Astrocyte (in vitro differentiated cells and primary cell): Measurements from ENCODE around the gene BICDL1. TPM values are rescaled to one million over a fixed set of nuclear protein-coding genes. Genes with fewer than 3 reads are reported as not detected.

Experiments
- DNase-seq: peaks from one replicate; pipeline ENCODE4 v3.0.0-alpha.2; 2010; ENCODE audit warnings: low read depth
- FAIRE-seq: peaks from 2 replicates; lab custom pipeline; 2011; peaks lifted over from hg19 to GRCh38; lab: Jason Lieb, UNC
- H2AFZ ChIP-seq: 2 replicates; pipeline ENCODE4 v1.6.0; 2012; ENCODE audit warnings: low read depth, low read length, inconsistent platforms
- H3K27ac ChIP-seq: 2 replicates; pipeline ENCODE4 v1.5.1; 2011; ENCODE audit warnings: low read depth, low read length, inconsistent platforms
- H3K27me3 ChIP-seq: 2 replicates; pipeline ENCODE4 v1.6.0; 2011; ENCODE audit warnings: low read length, inconsistent platforms; ENCODE audit not compliant: insufficient read depth
- H3K36me3 ChIP-seq: 2 replicates; pipeline ENCODE4 v1.5.1; 2011; ENCODE audit warnings: low read length, inconsistent platforms; ENCODE audit not compliant: insufficient read depth
- H3K4me1 ChIP-seq: 2 replicates; pipeline ENCODE4 v1.5.1; 2011; ENCODE audit warnings: low read length, inconsistent platforms; ENCODE audit not compliant: insufficient read depth
- H3K4me2 ChIP-seq: 2 replicates; pipeline ENCODE4 v1.6.0; 2012; ENCODE audit warnings: low read length, inconsistent platforms
- H3K4me3 ChIP-seq: 2 replicates; pipeline ENCODE4 v1.5.1; 2011; ENCODE audit warnings: low read depth, mild to moderate bottlenecking, low read length, inconsistent platforms; ENCODE audit not compliant: insufficient read depth
- H3K79me2 ChIP-seq: 2 replicates; pipeline ENCODE4 v1.6.0; 2012; ENCODE audit warnings: mild to moderate bottlenecking, low read length, inconsistent platforms; ENCODE audit not compliant: insufficient read depth
- H3K9ac ChIP-seq: 2 replicates; pipeline ENCODE4 v1.6.0; 2012; ENCODE audit warnings: mild to moderate bottlenecking, low read length, inconsistent platforms
- H3K9me3 ChIP-seq: 2 replicates; pipeline ENCODE4 v1.5.1; 2012; ENCODE audit warnings: low read depth, mild to moderate bottlenecking, low read length, inconsistent platforms; ENCODE audit not compliant: insufficient read depth
- H4K20me1 ChIP-seq: 2 replicates; pipeline ENCODE4 v1.6.0; 2012; ENCODE audit warnings: low read length, inconsistent platforms; ENCODE audit not compliant: insufficient read depth
- H3K27ac Mint-ChIP-seq: one replicate; pipeline ENCODE4 v1.8.0; 2021; ENCODE audit warnings: mild to moderate bottlenecking, mixed read lengths; ENCODE audit not compliant: unreplicated experiment
- H3K27me3 Mint-ChIP-seq: one replicate; pipeline ENCODE4 v1.8.0; 2021; ENCODE audit warnings: low read depth, mixed read lengths; ENCODE audit not compliant: unreplicated experiment
- H3K36me3 Mint-ChIP-seq: one replicate; pipeline ENCODE4 v1.8.0; 2021; ENCODE audit warnings: low read depth, mixed read lengths; ENCODE audit not compliant: unreplicated experiment
- H3K4me1 Mint-ChIP-seq: one replicate; pipeline ENCODE4 v1.8.0; 2021; ENCODE audit warnings: low read depth, mixed read lengths; ENCODE audit not compliant: unreplicated experiment
- H3K4me3 Mint-ChIP-seq: one replicate; pipeline ENCODE4 v1.8.0; 2021; ENCODE audit warnings: mild to moderate bottlenecking, moderate library complexity, mixed read lengths; ENCODE audit not compliant: unreplicated experiment
- H3K9me3 Mint-ChIP-seq: one replicate; pipeline ENCODE4 v1.8.0; 2021; ENCODE audit warnings: mild to moderate bottlenecking, mixed read lengths; ENCODE audit not compliant: unreplicated experiment
- EZH2 ChIP-seq: IDR thresholded peaks from 2 replicates; pipeline ENCODE4 v1.6.1; 2012; ENCODE audit warnings: mild to moderate bottlenecking, low read length, inconsistent platforms; ENCODE audit not compliant: insufficient read depth
- total RNA-seq: library from RNA; stranded (reverse); gene quantifications from 2 replicates; pipeline ENCODE4 v1.2.1, GENCODE V29; 2021
- TF ChIP-seq, protein P1 (sequence below): IDR thresholded peaks from 2 replicates; pipeline ENCODE4 v1.5.1; 2011; ENCODE audit warnings: low read depth, mild to moderate bottlenecking, inconsistent platforms, low read length, moderate library complexity; ENCODE audit not compliant: insufficient read depth

Gene BICDL1
- total RNA-seq, 1 donor from 2014 or later: 8.8 TPM

DNA sequence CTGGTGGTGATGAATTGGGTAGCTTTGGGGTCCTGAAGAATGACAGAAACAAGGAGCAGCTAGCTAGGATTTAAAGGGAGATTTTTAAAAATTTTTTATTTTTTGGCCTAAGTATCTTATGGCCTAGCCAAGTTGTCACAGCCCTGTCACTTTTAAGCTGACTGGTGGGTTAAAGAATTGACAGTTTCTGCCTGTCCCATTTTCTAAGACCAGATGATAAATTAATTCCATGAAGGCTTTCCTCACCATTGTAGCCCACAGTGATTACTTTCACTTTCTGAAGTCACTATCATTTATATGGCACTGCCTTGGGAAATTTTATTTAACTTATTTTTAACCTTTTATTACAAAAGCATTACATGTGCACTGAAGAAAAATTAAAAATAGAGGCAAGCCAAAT is 43.2 kb downstream of the BICDL1 start:
- H3K4me3 Mint-ChIP-seq: no peak overlapping the region
- H3K27ac Mint-ChIP-seq: no peak overlapping the region
- no peaks in the 10 kb centered on the region for H3K9me3 Mint-ChIP-seq
- Histone ChIP-seq H3K9me3 (no peaks in the 10 kb centered on the region), H2AFZ (no peak overlapping the region), H3K4me3 (no peak overlapping the region), H3K36me3 (no peaks in the 10 kb centered on the region), H3K79me2 (no peaks in the 10 kb centered on the region), H3K9ac (no peak overlapping the region), H4K20me1 (no peaks in the 10 kb centered on the region), H3K27ac (no peak overlapping the region), H3K27me3 (no peaks in the 10 kb centered on the region), H3K4me2 (no peak overlapping the region), H3K4me1 (no peaks in the 10 kb centered on the region)
- no peaks in the 10 kb centered on the region for H3K36me3 Mint-ChIP-seq
- DNase-seq: no peak
- no peak for FAIRE-seq
- no peaks in the 10 kb centered on the region for H3K27me3 Mint-ChIP-seq
- no peak for TF ChIP-seq EZH2
- TF ChIP-seq, protein P1, sequence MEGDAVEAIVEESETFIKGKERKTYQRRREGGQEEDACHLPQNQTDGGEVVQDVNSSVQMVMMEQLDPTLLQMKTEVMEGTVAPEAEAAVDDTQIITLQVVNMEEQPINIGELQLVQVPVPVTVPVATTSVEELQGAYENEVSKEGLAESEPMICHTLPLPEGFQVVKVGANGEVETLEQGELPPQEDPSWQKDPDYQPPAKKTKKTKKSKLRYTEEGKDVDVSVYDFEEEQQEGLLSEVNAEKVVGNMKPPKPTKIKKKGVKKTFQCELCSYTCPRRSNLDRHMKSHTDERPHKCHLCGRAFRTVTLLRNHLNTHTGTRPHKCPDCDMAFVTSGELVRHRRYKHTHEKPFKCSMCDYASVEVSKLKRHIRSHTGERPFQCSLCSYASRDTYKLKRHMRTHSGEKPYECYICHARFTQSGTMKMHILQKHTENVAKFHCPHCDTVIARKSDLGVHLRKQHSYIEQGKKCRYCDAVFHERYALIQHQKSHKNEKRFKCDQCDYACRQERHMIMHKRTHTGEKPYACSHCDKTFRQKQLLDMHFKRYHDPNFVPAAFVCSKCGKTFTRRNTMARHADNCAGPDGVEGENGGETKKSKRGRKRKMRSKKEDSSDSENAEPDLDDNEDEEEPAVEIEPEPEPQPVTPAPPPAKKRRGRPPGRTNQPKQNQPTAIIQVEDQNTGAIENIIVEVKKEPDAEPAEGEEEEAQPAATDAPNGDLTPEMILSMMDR: no peak
- H3K4me1 Mint-ChIP-seq: peaks cover 3% of the 10 kb centered on the region

DNA sequence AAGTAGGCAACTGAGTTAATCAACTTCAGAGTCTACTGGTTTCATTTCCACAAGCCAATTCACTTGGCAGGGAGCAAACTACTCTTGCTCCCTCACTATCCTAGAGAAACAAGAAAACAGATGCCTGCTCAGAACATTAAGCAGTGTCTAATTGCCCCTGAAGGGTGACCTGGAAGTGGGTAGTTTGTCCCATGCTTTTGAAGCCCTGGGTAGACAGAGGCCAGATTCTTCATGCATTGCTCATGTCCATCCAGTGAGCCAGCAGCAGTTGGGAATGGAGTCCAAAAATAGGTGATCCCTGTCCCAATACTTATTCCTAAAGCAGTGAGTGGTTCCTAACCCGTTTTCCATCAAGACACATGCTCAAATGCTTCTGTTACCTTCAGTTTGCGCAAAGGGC is 48.8 kb downstream of the BICDL1 start:
- no peak for FAIRE-seq
- H3K4me1 ChIP-seq: no peaks in the 10 kb centered on the region
- no peaks in the 10 kb centered on the region for H3K9me3 Mint-ChIP-seq
- H3K36me3 Mint-ChIP-seq: no peaks in the 10 kb centered on the region
- no peak overlapping the region for H3K27ac ChIP-seq
- H3K27ac Mint-ChIP-seq: no peak overlapping the region
- peaks cover 10% of the 10 kb centered on the region for H3K4me1 Mint-ChIP-seq
- no peaks in the 10 kb centered on the region for H3K79me2 ChIP-seq
- no peaks in the 10 kb centered on the region for H3K27me3 ChIP-seq
- H3K27me3 Mint-ChIP-seq: no peaks in the 10 kb centered on the region
- no peak overlapping the region for H3K4me3 ChIP-seq
- H3K9me3 ChIP-seq: no peaks in the 10 kb centered on the region
- H4K20me1 ChIP-seq: no peaks in the 10 kb centered on the region
- H2AFZ ChIP-seq: no peak overlapping the region
- H3K9ac ChIP-seq: no peak overlapping the region
- no peak overlapping the region for H3K4me3 Mint-ChIP-seq
- no peak for DNase-seq
- no peak overlapping the region for H3K4me2 ChIP-seq
- TF ChIP-seq, protein P1: no peak
- TF ChIP-seq EZH2: no peak
- H3K36me3 ChIP-seq: no peaks in the 10 kb centered on the region

DNA sequence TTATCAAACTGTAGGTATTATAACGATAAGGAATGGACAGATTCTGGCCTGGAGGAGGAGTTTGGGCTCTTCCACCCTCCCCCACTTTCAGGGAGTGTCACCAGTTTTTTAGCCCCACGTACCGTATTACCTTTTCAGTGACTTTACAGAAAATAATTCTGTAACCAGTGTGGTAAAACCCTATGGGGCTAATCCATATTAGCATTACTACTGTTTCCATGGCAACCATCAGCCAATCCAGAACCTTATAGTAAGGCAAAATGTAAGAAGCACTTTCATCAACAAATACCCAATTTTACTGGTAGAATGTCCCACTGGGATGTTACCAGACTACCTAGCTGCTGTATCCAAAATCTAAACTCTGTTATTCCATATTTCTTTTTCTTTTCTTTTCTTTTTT is 50.7 kb downstream of the BICDL1 start:
- Histone ChIP-seq H3K27me3 (peaks cover 3% of the 10 kb centered on the region), H3K4me3 (no peak overlapping the region), H3K27ac (no peak overlapping the region), H3K9ac (no peak overlapping the region), H3K9me3 (no peaks in the 10 kb centered on the region), H3K4me1 (no peaks in the 10 kb centered on the region), H2AFZ (no peak overlapping the region), H4K20me1 (no peaks in the 10 kb centered on the region), H3K79me2 (no peaks in the 10 kb centered on the region), H3K4me2 (no peak overlapping the region), H3K36me3 (no peaks in the 10 kb centered on the region)
- no peak for DNase-seq
- H3K4me3 Mint-ChIP-seq: no peak overlapping the region
- FAIRE-seq: no peak
- H3K36me3 Mint-ChIP-seq: no peaks in the 10 kb centered on the region
- peaks cover 2% of the 10 kb centered on the region for H3K9me3 Mint-ChIP-seq
- TF ChIP-seq EZH2: no peak
- TF ChIP-seq, protein P1: no peak
- H3K27ac Mint-ChIP-seq: no peak overlapping the region
- no peaks in the 10 kb centered on the region for H3K27me3 Mint-ChIP-seq
- peaks cover 10% of the 10 kb centered on the region for H3K4me1 Mint-ChIP-seq
